Type B pancreatic cell (in vitro differentiated cells): ENCODE data around the gene PAAF1. TPM values are rescaled to one million over a fixed set of nuclear protein-coding genes. Genes with fewer than 3 reads are reported as not detected.

Experiments used
- DNase-seq: peaks from one replicate; pipeline ENCODE4 v3.0.0; 2021; ENCODE audit warnings: mixed read lengths; ENCODE audit not compliant: unreplicated experiment; ENCODE audit errors: extremely low spot score
- H3K27ac Mint-ChIP-seq: 2 replicates; pipeline ENCODE4 v1.8.0; 2021; ENCODE audit warnings: mild to moderate bottlenecking, mixed read lengths
- H3K27me3 Mint-ChIP-seq: 2 replicates; pipeline ENCODE4 v1.8.0; 2021; ENCODE audit warnings: mixed read lengths
- H3K36me3 Mint-ChIP-seq: 2 replicates; pipeline ENCODE4 v1.8.0; 2021; ENCODE audit warnings: mixed read lengths
- H3K4me1 Mint-ChIP-seq: one replicate; pipeline ENCODE4 v1.8.0; 2021; ENCODE audit warnings: mixed read lengths; ENCODE audit not compliant: unreplicated experiment
- H3K4me3 Mint-ChIP-seq: 2 replicates; pipeline ENCODE4 v1.8.0; 2021; ENCODE audit warnings: mild to moderate bottlenecking, mixed read lengths
- H3K9me3 Mint-ChIP-seq: 2 replicates; pipeline ENCODE4 v1.8.0; 2021; ENCODE audit warnings: mixed read lengths
- total RNA-seq: library from RNA; stranded (reverse); gene quantifications from 2 replicates; pipeline ENCODE4 v1.2.1, GENCODE V29; 2021; ENCODE audit warnings: low replicate concordance
- TF ChIP-seq, protein P1 (sequence below): fragments of 200-600 bp; sonication (generic); conservative IDR thresholded peaks from 2 replicates; pipeline ENCODE4 v1.5.0; 2021; ENCODE audit warnings: antibody characterized with exemption, mild to moderate bottlenecking

The PAAF1 gene
- total RNA-seq, 1 donor from 2014 or later = 30.7 TPM

- Mint-ChIP-seq H3K27me3 (no peaks in the 10 kb centered on the region), H3K4me1 (peaks cover 16% of the 10 kb centered on the region), H3K27ac (peak overlapping the region; percentile 81), H3K9me3 (no peaks in the 10 kb centered on the region), H3K4me3 (peak overlapping the region; percentile 31), H3K36me3 (peaks cover 4% of the 10 kb centered on the region)
- no peak for DNase-seq
- TF ChIP-seq, protein P1, sequence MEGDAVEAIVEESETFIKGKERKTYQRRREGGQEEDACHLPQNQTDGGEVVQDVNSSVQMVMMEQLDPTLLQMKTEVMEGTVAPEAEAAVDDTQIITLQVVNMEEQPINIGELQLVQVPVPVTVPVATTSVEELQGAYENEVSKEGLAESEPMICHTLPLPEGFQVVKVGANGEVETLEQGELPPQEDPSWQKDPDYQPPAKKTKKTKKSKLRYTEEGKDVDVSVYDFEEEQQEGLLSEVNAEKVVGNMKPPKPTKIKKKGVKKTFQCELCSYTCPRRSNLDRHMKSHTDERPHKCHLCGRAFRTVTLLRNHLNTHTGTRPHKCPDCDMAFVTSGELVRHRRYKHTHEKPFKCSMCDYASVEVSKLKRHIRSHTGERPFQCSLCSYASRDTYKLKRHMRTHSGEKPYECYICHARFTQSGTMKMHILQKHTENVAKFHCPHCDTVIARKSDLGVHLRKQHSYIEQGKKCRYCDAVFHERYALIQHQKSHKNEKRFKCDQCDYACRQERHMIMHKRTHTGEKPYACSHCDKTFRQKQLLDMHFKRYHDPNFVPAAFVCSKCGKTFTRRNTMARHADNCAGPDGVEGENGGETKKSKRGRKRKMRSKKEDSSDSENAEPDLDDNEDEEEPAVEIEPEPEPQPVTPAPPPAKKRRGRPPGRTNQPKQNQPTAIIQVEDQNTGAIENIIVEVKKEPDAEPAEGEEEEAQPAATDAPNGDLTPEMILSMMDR = no peak
These were observed 98.0 kb downstream of the PAAF1 start for GRCh38 chr11:73974604-73975478.

GRCh38 chr11:73975479-73975757 lies 98.6 kb downstream of the PAAF1 start:
- Mint-ChIP-seq H3K36me3 (peaks cover 4% of the 10 kb centered on the region), H3K27me3 (no peaks in the 10 kb centered on the region), H3K4me1 (peaks cover 20% of the 10 kb centered on the region), H3K4me3 (no peak overlapping the region), H3K27ac (peak overlapping the region; percentile 81), H3K9me3 (no peaks in the 10 kb centered on the region)
- TF ChIP-seq, protein P1 = no peak
- no peak for DNase-seq

DNA sequence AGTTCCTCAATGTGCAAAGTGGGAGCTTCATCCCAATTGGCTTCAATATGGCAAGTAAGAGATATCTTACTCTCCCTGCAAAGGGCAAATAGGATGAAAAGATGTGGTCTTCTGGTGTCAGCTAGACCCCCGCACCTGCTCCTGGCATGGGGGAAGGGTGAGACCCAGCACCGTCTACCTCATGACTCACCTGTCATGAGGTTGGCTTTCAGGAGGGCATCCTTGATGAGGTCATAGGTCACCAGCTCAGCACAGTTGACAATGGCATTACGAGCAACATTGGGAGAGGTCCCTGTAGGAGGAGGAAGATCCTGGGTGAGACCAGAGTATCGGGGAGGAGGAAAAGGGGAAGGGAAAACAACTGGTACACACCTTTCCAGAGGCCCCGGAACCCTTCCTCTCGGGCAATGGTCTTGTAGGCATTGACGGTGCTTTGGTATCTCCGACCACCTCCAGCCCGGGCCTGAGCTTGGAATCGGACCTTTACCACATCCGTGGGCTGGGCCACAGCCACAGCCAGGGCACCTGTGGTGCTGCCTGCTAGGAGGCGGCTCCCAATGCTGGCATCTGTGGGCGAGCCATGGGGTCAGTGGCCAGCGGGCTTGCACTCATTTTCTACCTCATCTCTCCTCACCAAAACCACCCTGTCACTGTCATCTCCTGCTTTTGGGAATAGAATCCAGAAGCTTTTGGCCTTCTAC lies 99.8 kb downstream of the PAAF1 start:
- Mint-ChIP-seq H3K4me1 (peaks cover 24% of the 10 kb centered on the region), H3K4me3 (peak overlapping the region; percentile 7), H3K27ac (no peak overlapping the region), H3K9me3 (no peaks in the 10 kb centered on the region), H3K27me3 (no peaks in the 10 kb centered on the region), H3K36me3 (peaks cover 4% of the 10 kb centered on the region)
- DNase-seq = no peak
- TF ChIP-seq, protein P1 = no peak

GRCh38 chr11:73977856-73978519 lies 101.2 kb downstream of the PAAF1 start:
- H3K27me3 Mint-ChIP-seq = peaks cover 6% of the 10 kb centered on the region
- H3K9me3 Mint-ChIP-seq = no peaks in the 10 kb centered on the region
- TF ChIP-seq, protein P1 = no peak
- no peak for DNase-seq
- H3K4me3 Mint-ChIP-seq = no peak overlapping the region
- H3K4me1 Mint-ChIP-seq = peaks cover 24% of the 10 kb centered on the region
- peaks cover 4% of the 10 kb centered on the region for H3K36me3 Mint-ChIP-seq
- H3K27ac Mint-ChIP-seq = no peak overlapping the region

DNA sequence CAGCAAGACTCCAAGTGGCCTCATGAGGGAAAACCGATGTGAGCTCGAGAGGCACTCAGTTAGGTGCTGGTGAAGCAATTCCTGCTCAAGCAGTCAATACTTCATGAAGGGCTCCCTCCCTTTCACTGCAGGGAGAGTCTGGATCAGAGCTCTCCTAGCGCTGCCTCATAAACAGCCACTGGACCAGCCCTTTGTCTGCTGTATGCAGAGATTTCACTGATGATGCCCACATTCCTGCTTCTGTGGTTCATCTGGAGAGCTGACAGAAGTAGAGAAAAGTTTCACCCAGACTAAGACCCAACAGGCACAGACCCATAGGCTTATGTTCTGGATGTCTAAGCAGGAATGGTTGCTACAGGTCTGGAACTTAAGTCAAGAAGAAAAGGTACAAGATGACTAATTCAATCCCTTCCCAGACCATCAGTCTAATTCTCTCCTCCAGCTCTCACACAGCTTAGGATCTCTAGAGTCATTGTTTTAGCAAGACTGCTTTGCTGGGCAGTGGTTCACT lies 101.8 kb downstream of the PAAF1 start:
- Mint-ChIP-seq H3K9me3 (no peaks in the 10 kb centered on the region), H3K27ac (peak overlapping the region; percentile 33), H3K4me1 (peaks cover 26% of the 10 kb centered on the region), H3K4me3 (peak overlapping the region; percentile 56), H3K27me3 (peaks cover 7% of the 10 kb centered on the region), H3K36me3 (peaks cover 4% of the 10 kb centered on the region)
- DNase-seq = no peak
- TF ChIP-seq, protein P1 = no peak
